Bone marrow (tissue), 2 donors: ENCODE measurements around the gene ALG11.

ENCODE experiments used
- DNase-seq, 2 donors: peaks; one replicate each; lab custom pipeline; 2025; lab: John Stamatoyannopoulos, UW

ALG11 gene

GRCh38 chr13:51997641-51998330, 14.4 kb upstream of the ALG11 start:
- no peak for DNase-seq

- DNase-seq = no peak
Measured at GRCh38 chr13:51998723-51999509, 13.3 kb upstream of the ALG11 start.

GRCh38 chr13:51999510-51999911, 12.7 kb upstream of the ALG11 start:
- DNase-seq = no peak

GRCh38 chr13:51999921-52000320, 12.3 kb upstream of the ALG11 start:
- DNase-seq = no peak

- peak in 1 of 2 donors; percentile 44 for DNase-seq
Measured at GRCh38 chr13:52001120-52001731, 11.0 kb upstream of the ALG11 start.

- no peak for DNase-seq
Measured at GRCh38 chr13:52002361-52002760, 9.8 kb upstream of the ALG11 start.

GRCh38 chr13:52003541-52003940, 8.7 kb upstream of the ALG11 start:
- no peak for DNase-seq

- no peak for DNase-seq
Measured at GRCh38 chr13:52004511-52005170, 7.6 kb upstream of the ALG11 start.

GRCh38 chr13:52005841-52006522, 6.2 kb upstream of the ALG11 start:
- no peak for DNase-seq

GRCh38 chr13:52006523-52007245, 5.5 kb upstream of the ALG11 start:
- DNase-seq = no peak

GRCh38 chr13:52009946-52010345, 2.3 kb upstream of the ALG11 start:
- no peak for DNase-seq

GRCh38 chr13:52010890-52011631, 1.1 kb upstream of the ALG11 start, which contains the start of gene ATP7B:
Gene ATP7B (minus strand): TSS chr13:52011450. CDS start chr13:52011337, 113 bp downstream.
- DNase-seq = peak in 1 of 2 donors; percentile 7

- DNase-seq = no peak
Measured at GRCh38 chr13:52012512-52012836, 276 bp downstream of the ALG11 start.

- DNase-seq = no peak
Measured at GRCh38 chr13:52016296-52016695, 4.1 kb downstream of the ALG11 start.

GRCh38 chr13:52020191-52020590, 8.0 kb downstream of the ALG11 start:
- DNase-seq = no peak

- DNase-seq = no peak
Measured at GRCh38 chr13:52022356-52022755, 10.2 kb downstream of the ALG11 start.

- DNase-seq = no peak
Measured at GRCh38 chr13:52024481-52024880, 12.3 kb downstream of the ALG11 start, which contains the start of gene UTP14C. Gene UTP14C (plus strand): TSS chr13:52024691. CDS start chr13:52028805, 4,114 bp downstream.

- DNase-seq = no peak
Measured at GRCh38 chr13:52025475-52026245, 13.5 kb downstream of the ALG11 start.

- no peak for DNase-seq
Measured at GRCh38 chr13:52026246-52026626, 14.0 kb downstream of the ALG11 start.

- DNase-seq = no peak
Measured at GRCh38 chr13:52027832-52028231, 15.6 kb downstream of the ALG11 start.
